GM18873 (cell line): ENCODE measurements around the gene WSCD2.

Experiments used
- ATAC-seq: cut with Tn5 transposase; IDR thresholded peaks from one replicate; pipeline ENCODE4 v1.9.1; 2021; ENCODE audit warnings: mild to moderate bottlenecking, moderate library complexity, moderate number of reproducible peaks; ENCODE audit not compliant: unreplicated experiment, low FRiP score

WSCD2 gene

GRCh38 chr12:108295641-108296040, 166.6 kb downstream of the WSCD2 start:
- no peak for ATAC-seq

GRCh38 chr12:108296945-108297344, 167.9 kb downstream of the WSCD2 start:
- no peak for ATAC-seq

- no peak for ATAC-seq
These were observed 168.3 kb downstream of the WSCD2 start for GRCh38 chr12:108297424-108297823.

GRCh38 chr12:108297895-108298760, 169.0 kb downstream of the WSCD2 start:
- ATAC-seq, result no peak

- no peak for ATAC-seq
These were observed 169.7 kb downstream of the WSCD2 start for GRCh38 chr12:108298761-108299275.

GRCh38 chr12:108299516-108299915, 170.4 kb downstream of the WSCD2 start:
- no peak for ATAC-seq
